Chondrocyte (in vitro differentiated cells): ENCODE data around the gene ZNF423. TPM values are rescaled to one million over a fixed set of nuclear protein-coding genes. Genes with fewer than 3 reads are reported as not detected.

ENCODE experiments used
- DNase-seq: peaks from one replicate; pipeline ENCODE4 v3.0.0; 2021; ENCODE audit warnings: mixed read lengths, low spot score
- H3K27ac Mint-ChIP-seq: one replicate; pipeline ENCODE4 v1.8.0; 2021; ENCODE audit warnings: mild to moderate bottlenecking, moderate library complexity, mixed read lengths; ENCODE audit not compliant: unreplicated experiment
- H3K27me3 Mint-ChIP-seq: 2 replicates; pipeline ENCODE4 v1.8.0; 2021; ENCODE audit warnings: low read depth, mixed read lengths
- H3K36me3 Mint-ChIP-seq: 2 replicates; pipeline ENCODE4 v1.8.0; 2021; ENCODE audit warnings: low read depth, mixed read lengths
- H3K4me1 Mint-ChIP-seq: 2 replicates; pipeline ENCODE4 v1.8.0; 2021; ENCODE audit warnings: low read depth, mild to moderate bottlenecking, mixed read lengths
- H3K4me3 Mint-ChIP-seq: one replicate; pipeline ENCODE4 v1.8.0; 2021; ENCODE audit warnings: mild to moderate bottlenecking, moderate library complexity, mixed read lengths; ENCODE audit not compliant: unreplicated experiment
- H3K9me3 Mint-ChIP-seq: 2 replicates; pipeline ENCODE4 v1.8.0; 2021; ENCODE audit warnings: low read depth, mixed read lengths
- total RNA-seq: library from RNA; stranded (reverse); gene quantifications from 3 replicates; pipeline ENCODE4 v1.2.1, GENCODE V29; 2021
- TF ChIP-seq, protein P1 (sequence below): fragments of 200-600 bp; sonication (generic); IDR thresholded peaks from 2 replicates; pipeline ENCODE4 v1.5.0; 2021; ENCODE audit warnings: antibody characterized with exemption, mild to moderate bottlenecking, moderate library complexity

Gene ZNF423
- total RNA-seq, 1 donor from 2014 or later: 4.7 TPM

GRCh38 chr16:49471038-49471727 lies 384.7 kb downstream of the ZNF423 start:
- no peaks in the 10 kb centered on the region for H3K9me3 Mint-ChIP-seq
- no peak overlapping the region for H3K27ac Mint-ChIP-seq
- no peaks in the 10 kb centered on the region for H3K4me1 Mint-ChIP-seq
- no peak overlapping the region for H3K4me3 Mint-ChIP-seq
- TF ChIP-seq, protein P1, sequence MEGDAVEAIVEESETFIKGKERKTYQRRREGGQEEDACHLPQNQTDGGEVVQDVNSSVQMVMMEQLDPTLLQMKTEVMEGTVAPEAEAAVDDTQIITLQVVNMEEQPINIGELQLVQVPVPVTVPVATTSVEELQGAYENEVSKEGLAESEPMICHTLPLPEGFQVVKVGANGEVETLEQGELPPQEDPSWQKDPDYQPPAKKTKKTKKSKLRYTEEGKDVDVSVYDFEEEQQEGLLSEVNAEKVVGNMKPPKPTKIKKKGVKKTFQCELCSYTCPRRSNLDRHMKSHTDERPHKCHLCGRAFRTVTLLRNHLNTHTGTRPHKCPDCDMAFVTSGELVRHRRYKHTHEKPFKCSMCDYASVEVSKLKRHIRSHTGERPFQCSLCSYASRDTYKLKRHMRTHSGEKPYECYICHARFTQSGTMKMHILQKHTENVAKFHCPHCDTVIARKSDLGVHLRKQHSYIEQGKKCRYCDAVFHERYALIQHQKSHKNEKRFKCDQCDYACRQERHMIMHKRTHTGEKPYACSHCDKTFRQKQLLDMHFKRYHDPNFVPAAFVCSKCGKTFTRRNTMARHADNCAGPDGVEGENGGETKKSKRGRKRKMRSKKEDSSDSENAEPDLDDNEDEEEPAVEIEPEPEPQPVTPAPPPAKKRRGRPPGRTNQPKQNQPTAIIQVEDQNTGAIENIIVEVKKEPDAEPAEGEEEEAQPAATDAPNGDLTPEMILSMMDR: no peak
- H3K27me3 Mint-ChIP-seq: peaks cover 15% of the 10 kb centered on the region
- DNase-seq: no peak
- no peaks in the 10 kb centered on the region for H3K36me3 Mint-ChIP-seq

GRCh38 chr16:49470513-49470991 lies 385.4 kb downstream of the ZNF423 start:
- Mint-ChIP-seq H3K27ac (no peak overlapping the region), H3K4me1 (no peaks in the 10 kb centered on the region), H3K36me3 (no peaks in the 10 kb centered on the region), H3K9me3 (no peaks in the 10 kb centered on the region), H3K27me3 (peaks cover 22% of the 10 kb centered on the region), H3K4me3 (no peak overlapping the region)
- TF ChIP-seq, protein P1: no peak
- no peak for DNase-seq

DNA sequence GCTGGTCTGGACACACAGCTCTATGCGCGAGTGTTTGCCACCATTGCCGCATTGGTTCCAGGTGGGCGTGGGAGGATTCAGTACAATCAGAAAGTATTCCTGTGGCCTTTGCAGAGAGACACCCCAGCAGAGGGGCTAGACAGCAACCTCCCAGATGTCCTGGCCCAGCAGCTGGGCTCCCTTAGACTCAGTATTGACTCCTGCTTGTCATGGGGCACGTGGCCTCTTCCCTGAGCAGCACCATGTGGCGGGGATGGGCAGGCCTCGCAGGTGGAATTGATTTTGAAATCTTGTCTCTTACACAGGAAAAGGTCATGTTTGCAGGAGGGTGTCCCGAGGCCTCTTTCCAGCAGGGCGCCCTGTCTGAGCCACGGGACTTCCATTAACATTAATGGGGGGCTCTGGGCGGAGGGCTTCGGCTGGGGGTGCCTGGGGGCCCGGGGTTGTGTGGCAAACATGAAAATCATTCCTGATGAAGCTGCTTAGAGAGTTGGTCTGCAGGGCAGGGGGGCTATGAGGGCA lies 385.9 kb downstream of the ZNF423 start:
- H3K9me3 Mint-ChIP-seq: no peaks in the 10 kb centered on the region
- H3K27ac Mint-ChIP-seq: no peak overlapping the region
- H3K4me3 Mint-ChIP-seq: no peak overlapping the region
- H3K4me1 Mint-ChIP-seq: no peaks in the 10 kb centered on the region
- peak; percentile 50 for DNase-seq
- peaks cover 26% of the 10 kb centered on the region for H3K27me3 Mint-ChIP-seq
- H3K36me3 Mint-ChIP-seq: no peaks in the 10 kb centered on the region
- TF ChIP-seq, protein P1: no peak

- Mint-ChIP-seq H3K9me3 (no peaks in the 10 kb centered on the region), H3K4me1 (no peaks in the 10 kb centered on the region), H3K27ac (no peak overlapping the region), H3K4me3 (no peak overlapping the region), H3K27me3 (peaks cover 31% of the 10 kb centered on the region), H3K36me3 (no peaks in the 10 kb centered on the region)
- DNase-seq: no peak
- TF ChIP-seq, protein P1: no peak
Observed at GRCh38 chr16:49469311-49469670, 386.6 kb downstream of the ZNF423 start.

DNA sequence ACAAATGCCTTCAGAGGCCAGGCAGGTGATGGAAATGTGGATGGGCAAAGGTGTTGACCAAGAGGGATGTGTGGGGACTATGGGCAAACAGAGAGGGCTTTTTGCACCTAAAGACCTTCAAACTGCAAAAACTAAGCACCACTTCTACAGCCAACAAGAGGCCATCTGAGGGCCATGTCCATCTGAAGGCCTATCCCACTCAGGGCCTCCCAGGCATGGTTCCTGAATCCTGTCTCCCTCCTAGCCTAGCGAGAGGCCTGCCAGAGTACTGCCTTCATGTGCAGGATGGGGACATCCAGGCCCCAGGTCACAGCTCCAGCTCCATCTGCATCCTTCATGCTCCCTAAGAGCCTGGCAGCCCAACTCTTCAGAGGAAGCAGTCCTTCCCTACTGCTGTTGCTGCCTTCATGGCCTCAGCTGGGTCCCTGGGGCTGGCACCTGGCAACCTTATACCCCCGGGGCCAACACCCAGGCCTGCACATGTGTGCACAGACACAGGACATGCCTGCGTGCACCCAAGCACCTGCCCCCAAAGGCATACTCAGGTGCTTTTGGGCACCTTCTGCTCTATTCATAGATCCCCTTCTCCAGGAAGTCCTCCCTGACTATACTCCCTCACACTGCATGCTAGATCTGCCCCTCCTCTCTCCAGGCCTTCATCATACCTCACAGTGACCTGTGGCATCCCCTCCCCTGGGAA lies 387.2 kb downstream of the ZNF423 start:
- Mint-ChIP-seq H3K27ac (no peak overlapping the region), H3K4me3 (no peak overlapping the region), H3K27me3 (peaks cover 30% of the 10 kb centered on the region), H3K36me3 (no peaks in the 10 kb centered on the region), H3K9me3 (no peaks in the 10 kb centered on the region), H3K4me1 (no peaks in the 10 kb centered on the region)
- TF ChIP-seq, protein P1: no peak
- DNase-seq: no peak
